ENCODE data around the gene NSMCE3.

NSMCE3 gene

GRCh38 chr15:29252234-29252633 lies 17.4 kb downstream of the NSMCE3 start:
- TF ChIP-seq CTCF (IDR thresholded peaks at IDR 0.05), result no peak

DNA sequence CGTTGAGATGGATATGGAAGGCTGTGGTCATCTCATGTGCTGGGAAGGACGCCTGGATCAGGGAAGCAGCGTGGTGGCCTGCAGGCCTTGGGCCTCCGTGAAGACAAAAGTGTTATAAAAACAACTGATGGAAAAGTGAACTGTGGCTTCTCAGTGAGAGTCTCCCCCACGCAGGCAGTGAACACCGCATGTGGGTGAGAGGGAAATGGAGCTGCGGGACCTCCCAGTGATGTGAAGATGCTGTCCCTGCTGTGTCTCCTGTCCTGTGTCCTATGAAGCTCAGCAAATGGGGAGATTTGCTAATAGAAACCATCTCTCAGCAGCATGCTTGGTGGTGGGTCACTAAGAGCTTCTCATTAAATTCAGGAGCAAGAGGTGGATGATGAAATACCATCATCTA lies 25.1 kb downstream of the NSMCE3 start:
- TF ChIP-seq CTCF (IDR thresholded peaks at IDR 0.05), result no peak

- TF ChIP-seq CTCF (IDR thresholded peaks at IDR 0.05), result no peak
Observed at GRCh38 chr15:29244123-29244522, 25.5 kb downstream of the NSMCE3 start.

- no peak for TF ChIP-seq CTCF (IDR thresholded peaks at IDR 0.05)
Observed at GRCh38 chr15:29242456-29243242, 27.0 kb downstream of the NSMCE3 start.

- no peak for TF ChIP-seq CTCF (IDR thresholded peaks at IDR 0.05)
Observed at GRCh38 chr15:29241207-29241606, 28.4 kb downstream of the NSMCE3 start.

- no peak for TF ChIP-seq CTCF (IDR thresholded peaks at IDR 0.05)
Observed at GRCh38 chr15:29239395-29239794, 30.2 kb downstream of the NSMCE3 start.

GRCh38 chr15:29233566-29233965 lies 36.1 kb downstream of the NSMCE3 start:
- no peak for TF ChIP-seq CTCF (IDR thresholded peaks at IDR 0.05)
